Posterior vena cava (tissue), 2 donors: ENCODE results near the gene LRRC74A. TPM values are rescaled to one million over a fixed set of nuclear protein-coding genes. Genes with fewer than 3 reads are reported as not detected.

ENCODE experiments used
- DNase-seq: peaks from one replicate; pipeline ENCODE4 v3.0.0-alpha.2; 2020; ENCODE audit warnings: low spot score
- intact Hi-C, 2 donors: fragments of 100-400 bp; cut with DNase I; formaldehyde crosslinking; loops; one replicate each; pipeline versions ENCODE4 v1.14.1 to v1.14.2; 2022 to 2023
- total RNA-seq, 2 donors: library from RNA; stranded (reverse); fragmentation: NEBNext Ultra II Directional; extraction: Animal tissue kit (Norgen Biotek cat#: 25700); gene quantifications; one replicate each; pipeline ENCODE4 v1.2.1, GENCODE V29; 2021
- donor health status: DM: yes; HTN: yes; CAD: no.
- donor health status: DM: yes; HTN: yes; CAD: no.

Gene LRRC74A
- total RNA-seq, 2 donors from 2014 or later: not detected

DNA sequence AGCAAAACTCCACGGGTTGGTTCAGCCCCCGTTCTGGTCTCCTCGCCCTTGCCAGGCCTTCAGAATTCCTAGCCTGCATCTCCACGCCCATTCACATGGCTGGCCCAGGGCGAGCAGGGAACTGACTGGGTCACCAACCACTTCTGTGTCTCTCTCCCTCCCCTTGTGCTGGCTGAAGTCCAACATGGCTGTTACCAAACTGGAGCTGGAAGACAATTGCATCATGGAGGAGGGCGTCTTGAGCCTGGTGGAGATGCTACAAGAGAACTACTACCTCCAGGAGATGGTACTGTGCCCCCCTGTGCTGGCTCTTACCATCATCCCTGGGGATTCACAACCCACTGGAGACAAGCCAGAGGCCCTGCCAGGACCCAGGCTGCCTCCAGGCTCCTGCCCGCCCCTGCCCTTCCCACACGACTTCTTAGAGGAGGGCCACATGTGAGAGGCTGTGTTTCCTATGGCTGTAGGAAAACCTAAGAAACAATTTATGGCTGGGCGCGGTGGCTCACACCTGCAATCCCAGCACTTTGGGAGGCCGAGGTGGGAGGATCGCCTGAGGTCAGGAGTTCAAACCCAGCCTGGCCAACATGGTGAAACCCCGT is 9.9 kb downstream of the LRRC74A start:
- DNase-seq: no peak
- intact Hi-C loops: no loop called here

DNA sequence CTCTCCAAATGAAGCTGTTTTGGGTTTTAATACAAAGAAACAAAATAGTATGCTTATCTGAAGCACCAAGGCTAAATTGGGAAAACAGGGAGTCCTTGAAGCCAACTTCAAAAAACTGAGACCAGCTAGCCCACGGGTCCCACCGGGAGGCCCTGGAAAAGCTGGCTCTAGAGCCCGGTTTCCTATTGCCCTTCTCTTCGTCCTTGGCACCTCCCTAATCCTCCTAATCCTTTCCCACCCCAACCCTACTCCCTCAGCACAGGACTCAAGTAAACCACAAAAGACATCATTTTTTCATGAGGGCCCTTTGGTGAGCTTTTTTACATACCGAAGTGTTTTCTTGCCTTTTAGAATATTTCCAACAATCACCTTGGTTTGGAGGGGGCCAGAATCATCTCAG is 11.3 kb downstream of the LRRC74A start:
- intact Hi-C loops: no loop called here
- DNase-seq: no peak

GRCh38 chr14:76842414-76842813 is 16.2 kb downstream of the LRRC74A start:
- no peak for DNase-seq
- intact Hi-C loops: no loop called here

DNA sequence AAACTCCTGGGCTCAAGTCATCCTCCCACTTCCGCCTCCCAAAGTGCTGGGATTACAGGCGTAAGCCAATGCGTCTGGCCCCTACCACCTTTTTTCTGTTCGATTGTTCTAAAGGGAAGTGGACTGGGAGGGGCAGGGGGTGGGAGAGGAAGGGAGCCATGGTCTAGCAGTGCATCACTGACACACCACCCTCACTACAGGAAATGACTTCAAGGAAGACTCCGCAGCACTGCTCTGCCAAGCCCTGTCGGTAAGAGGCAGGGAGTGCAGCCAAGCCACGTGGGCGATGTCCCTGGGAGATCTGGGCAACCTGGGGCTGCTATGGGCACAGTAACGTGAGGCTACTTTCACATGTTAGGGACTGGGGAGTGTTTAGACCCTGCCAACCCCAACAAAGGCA is 18.0 kb downstream of the LRRC74A start:
- DNase-seq: peak; percentile 91
- intact Hi-C loops: no loop called here

- intact Hi-C loops: no loop called here
- no peak for DNase-seq
These were observed 20.3 kb downstream of the LRRC74A start for GRCh38 chr14:76846331-76847047.

GRCh38 chr14:76848879-76849278 is 22.7 kb downstream of the LRRC74A start:
- DNase-seq: no peak
- intact Hi-C loops: no loop called here

- DNase-seq: peak; percentile 41
- intact Hi-C loops: no loop called here
These were observed 28.9 kb downstream of the LRRC74A start for GRCh38 chr14:76855066-76855465.

DNA sequence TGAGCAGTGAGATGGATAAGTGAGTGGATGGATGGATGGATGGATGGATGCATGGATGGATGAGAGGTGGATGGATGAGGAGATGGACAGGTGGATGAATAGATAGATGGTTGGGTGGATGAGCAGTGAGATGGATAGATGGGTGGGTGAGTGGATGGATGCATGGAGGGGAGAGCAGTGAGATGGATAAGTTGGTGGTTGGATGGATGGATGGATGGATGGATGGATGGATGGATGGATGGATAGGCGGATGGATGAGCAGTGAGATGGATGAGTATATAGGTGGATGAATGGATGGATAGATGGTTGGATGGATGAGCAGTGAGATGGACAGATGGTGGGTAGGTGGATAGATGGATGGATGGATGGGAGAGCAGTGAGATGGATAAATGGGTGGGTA is 30.6 kb downstream of the LRRC74A start:
- DNase-seq: no peak
- intact Hi-C loops: no loop called here

GRCh38 chr14:76861574-76862255 is 35.5 kb downstream of the LRRC74A start:
- intact Hi-C loops: no loop called here
- no peak for DNase-seq

DNA sequence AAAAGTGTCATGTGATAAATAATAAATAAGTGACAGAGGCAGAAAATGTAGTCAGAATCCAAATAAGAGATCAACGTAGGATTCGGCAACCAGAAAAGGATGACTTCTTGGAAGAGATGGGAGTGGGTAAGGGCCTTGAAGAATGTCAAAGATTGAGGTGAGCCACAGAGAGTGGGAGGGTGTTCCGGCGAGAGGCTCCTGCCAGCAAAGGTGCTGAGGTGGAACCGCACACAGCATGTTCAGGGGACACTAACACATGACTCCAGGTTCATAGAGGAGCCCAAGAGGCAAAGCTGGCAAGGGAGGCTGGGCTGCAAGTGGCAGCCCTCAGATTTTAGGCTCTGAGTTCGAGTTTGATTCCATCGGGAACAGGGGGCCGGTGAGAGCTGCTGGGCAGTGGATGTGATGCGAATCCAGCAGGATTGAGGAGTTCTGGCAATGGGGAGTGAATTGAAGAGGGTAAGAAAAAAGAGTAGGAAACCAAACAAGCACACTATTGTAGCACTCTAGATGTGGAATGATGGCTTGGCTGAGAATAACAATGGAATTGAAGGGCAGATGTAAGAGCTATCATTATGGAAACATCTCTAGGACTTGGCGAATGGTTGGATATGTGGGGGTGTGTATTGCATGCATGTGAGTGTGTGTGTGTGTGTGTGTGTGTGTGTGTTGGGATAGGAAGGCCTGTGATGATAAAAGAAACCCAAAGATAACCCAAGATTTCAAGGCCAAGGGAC is 36.5 kb downstream of the LRRC74A start:
- intact Hi-C loops: no loop called here

GRCh38 chr14:76863724-76864407 is 37.7 kb downstream of the LRRC74A start:
- intact Hi-C loops: no loop called here
- no peak for DNase-seq

More for the DNA sequence above, 36.5 kb downstream of the LRRC74A start:
- peak; percentile 45 for DNase-seq

GRCh38 chr14:76866456-76866855 is 40.2 kb downstream of the LRRC74A start:
- intact Hi-C loops: no loop called here

DNA sequence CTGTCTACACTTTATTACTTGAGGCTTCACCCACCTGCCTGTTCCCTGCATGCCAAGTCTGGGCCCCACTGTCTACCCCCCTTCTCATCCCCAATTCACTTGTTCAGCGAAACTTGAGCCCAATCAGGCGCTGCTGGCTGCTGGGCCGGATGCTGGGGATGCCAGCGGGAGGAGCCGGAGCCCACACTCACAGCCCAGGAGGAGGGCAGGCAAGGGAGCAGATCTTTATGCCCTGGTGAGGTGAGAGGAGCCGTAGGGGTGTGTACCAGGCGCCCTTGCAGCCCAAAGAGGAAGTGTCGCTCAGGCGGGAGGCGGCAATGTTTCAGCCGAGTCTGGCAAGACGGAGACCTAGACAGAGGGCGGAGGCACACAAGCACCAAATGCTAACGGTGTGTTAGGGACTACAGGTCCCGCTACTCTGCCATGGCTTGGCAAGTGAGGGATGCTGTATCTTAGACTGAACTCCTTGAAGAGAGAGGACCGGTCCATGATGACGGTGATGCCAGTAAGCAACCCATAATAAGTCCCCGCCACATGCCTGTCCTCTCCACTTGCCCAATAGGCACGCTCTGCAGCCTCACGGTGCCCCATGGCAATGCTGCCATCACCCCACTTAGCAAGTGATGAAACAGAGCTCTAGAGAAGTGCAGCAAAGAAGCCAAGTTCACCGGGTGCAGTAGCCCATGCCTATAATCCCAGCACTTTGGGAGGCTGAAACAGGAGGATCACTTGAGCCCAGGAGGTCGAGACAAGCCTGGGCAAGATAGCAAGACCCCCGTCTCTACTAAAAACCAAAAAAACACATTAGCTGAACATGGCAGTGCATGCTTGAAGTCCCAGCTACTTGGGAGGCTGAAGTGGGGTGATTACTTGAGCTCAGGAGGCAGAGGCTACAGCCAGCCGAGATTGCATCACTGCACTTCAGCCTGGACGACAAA is 41.6 kb downstream of the LRRC74A start:
- intact Hi-C loops: no loop called here
- DNase-seq: peak; percentile 89

More at GRCh38 chr14:76866456-76866855, 40.2 kb downstream of the LRRC74A start:
- DNase-seq: no peak

GRCh38 chr14:76868454-76869170 is 42.4 kb downstream of the LRRC74A start:
- no peak for DNase-seq
- intact Hi-C loops: no loop called here

GRCh38 chr14:76870166-76870565 is 44.0 kb downstream of the LRRC74A start:
- DNase-seq: no peak
- intact Hi-C loops: loop anchor here (5.0 to 10.0 kb wide), 2 partner anchors 197 to 445 kb away; no protein-coding TSS in a partner anchor

DNA sequence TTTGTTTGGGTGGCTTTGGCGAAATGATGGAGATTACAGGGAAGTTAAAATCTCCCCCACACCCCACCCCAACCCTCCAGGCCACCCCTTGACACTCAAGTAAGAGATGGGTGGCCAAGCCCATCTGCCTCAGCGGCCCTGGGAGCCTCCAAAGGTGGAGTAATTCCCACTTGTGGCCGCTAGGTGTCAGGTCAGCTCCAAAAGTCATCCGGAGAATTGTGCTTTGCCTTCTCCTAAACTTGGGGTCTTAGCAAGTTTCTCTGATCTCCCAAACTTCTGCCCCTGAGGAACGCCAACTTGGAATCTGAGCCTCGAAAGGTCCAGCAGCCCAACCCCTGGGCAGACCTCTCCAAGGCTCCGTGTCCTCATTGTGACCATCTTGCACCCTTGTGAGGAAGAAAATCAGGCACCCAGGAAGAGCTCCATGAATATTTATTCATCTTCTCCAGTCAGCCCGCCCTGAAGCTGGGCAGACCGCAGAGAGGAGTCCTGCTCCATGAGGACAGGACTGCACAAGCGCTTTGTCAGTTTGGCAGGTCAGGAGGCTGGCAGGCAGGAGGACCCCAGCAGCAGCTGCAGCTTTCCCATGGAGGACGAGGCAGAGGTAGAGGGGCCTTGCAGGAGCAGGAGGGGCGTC is 46.7 kb downstream of the LRRC74A start:
- DNase-seq: no peak
- intact Hi-C loops: loop anchor here (2.0 to 10.0 kb wide), 3 partner anchors 42 to 442 kb away; no protein-coding TSS in a partner anchor

- intact Hi-C loops: loop anchor here (5.0 to 10.0 kb wide), 2 partner anchors 193 to 440 kb away; no protein-coding TSS in a partner anchor
- DNase-seq: no peak
These were observed 48.5 kb downstream of the LRRC74A start for GRCh38 chr14:76874734-76875133.
